SU-DHL-6 (cell line): ENCODE data around the gene ZNF281.

Experiments
- H2AFZ ChIP-seq: fragments of 200-600 bp; sonication (generic); 2 replicates; pipeline ENCODE4 v1.6.1; 2014; ENCODE audit warnings: low read depth, mild to moderate bottlenecking, moderate library complexity, mixed read lengths, antibody characterized with exemption, low read length; ENCODE audit not compliant: severe bottlenecking
- H3F3A ChIP-seq: fragments of 200-600 bp; shearing (Covaris generic); 2 replicates; pipeline ENCODE4 v1.6.0; 2016; ENCODE audit warnings: antibody characterized with exemption, mild to moderate bottlenecking; ENCODE audit not compliant: insufficient read depth
- H3K27ac ChIP-seq: fragments of 200-600 bp; sonication (generic); 2 replicates; pipeline ENCODE4 v1.5.1; 2016; ENCODE audit warnings: low read depth, mild to moderate bottlenecking, low read length, moderate library complexity, mixed read lengths
- H3K27me3 ChIP-seq: fragments of 200-600 bp; sonication (generic), shearing (Covaris generic); 2 replicates; pipeline ENCODE4 v1.6.0; 2014; ENCODE audit warnings: mild to moderate bottlenecking, low read length
- H3K36me3 ChIP-seq: fragments of 200-600 bp; sonication (generic); 2 replicates; pipeline ENCODE4 v1.6.1; 2014; ENCODE audit warnings: mild to moderate bottlenecking, low read length, mixed read lengths
- H3K4me2 ChIP-seq: fragments of 300-600, 200-600 bp; shearing (Covaris generic), sonication (generic); 2 replicates; pipeline ENCODE4 v1.6.0; 2014; ENCODE audit warnings: low read length, low read depth, mild to moderate bottlenecking; ENCODE audit not compliant: poor library complexity, severe bottlenecking
- H3K4me3 ChIP-seq: fragments of 200-600 bp; sonication (generic); 2 replicates; pipeline ENCODE4 v1.5.1; 2014; ENCODE audit warnings: antibody characterized with exemption, low read length, mild to moderate bottlenecking, mixed read lengths; ENCODE audit not compliant: insufficient read depth, poor library complexity, severe bottlenecking
- H3K79me2 ChIP-seq: fragments of 200-600 bp; sonication (generic); 2 replicates; pipeline ENCODE4 v1.6.1; 2014; ENCODE audit warnings: mild to moderate bottlenecking, low read length, moderate library complexity; ENCODE audit not compliant: insufficient read depth
- H3K9ac ChIP-seq: fragments of 200-600 bp; sonication (generic); 2 replicates; pipeline ENCODE4 v1.7.0; 2014; ENCODE audit warnings: mild to moderate bottlenecking, low read length
- H3K9me2 ChIP-seq: fragments of 200-600 bp; sonication (generic); replicated peaks from 2 replicates; pipeline ENCODE4 v1.6.1; 2014; ENCODE audit warnings: low read length; ENCODE audit not compliant: insufficient read depth
- H3K9me3 ChIP-seq: fragments of 200-600 bp; sonication (generic); 2 replicates; pipeline ENCODE4 v1.6.1; 2014; ENCODE audit warnings: low read length, mixed read lengths; ENCODE audit not compliant: insufficient read depth
- H4K20me1 ChIP-seq: fragments of 200-600 bp; sonication (generic); 2 replicates; pipeline ENCODE4 v1.6.1; 2014; ENCODE audit warnings: low read depth, mild to moderate bottlenecking, antibody characterized with exemption, low read length, moderate library complexity, mixed read lengths
- EZH2phosphoT487 ChIP-seq: fragments of 200-600 bp; sonication (generic), shearing (Covaris generic); conservative IDR thresholded peaks from 2 replicates; pipeline ENCODE4 v1.6.1; 2018; ENCODE audit warnings: mild to moderate bottlenecking, antibody characterized with exemption, low read length, moderate library complexity, mixed read lengths
- TF ChIP-seq, protein P1 (sequence below): fragments of 200-600 bp; sonication (generic); IDR thresholded peaks from one replicate; pipeline ENCODE4 v1.5.1; 2017; ENCODE audit warnings: antibody characterized with exemption, mild to moderate bottlenecking, low read length, moderate library complexity; ENCODE audit not compliant: insufficient read depth, poor library complexity, severe bottlenecking

The ZNF281 gene

GRCh38 chr1:200448034-200448762 lies 38.4 kb upstream of the ZNF281 start:
- TF ChIP-seq, protein P1, sequence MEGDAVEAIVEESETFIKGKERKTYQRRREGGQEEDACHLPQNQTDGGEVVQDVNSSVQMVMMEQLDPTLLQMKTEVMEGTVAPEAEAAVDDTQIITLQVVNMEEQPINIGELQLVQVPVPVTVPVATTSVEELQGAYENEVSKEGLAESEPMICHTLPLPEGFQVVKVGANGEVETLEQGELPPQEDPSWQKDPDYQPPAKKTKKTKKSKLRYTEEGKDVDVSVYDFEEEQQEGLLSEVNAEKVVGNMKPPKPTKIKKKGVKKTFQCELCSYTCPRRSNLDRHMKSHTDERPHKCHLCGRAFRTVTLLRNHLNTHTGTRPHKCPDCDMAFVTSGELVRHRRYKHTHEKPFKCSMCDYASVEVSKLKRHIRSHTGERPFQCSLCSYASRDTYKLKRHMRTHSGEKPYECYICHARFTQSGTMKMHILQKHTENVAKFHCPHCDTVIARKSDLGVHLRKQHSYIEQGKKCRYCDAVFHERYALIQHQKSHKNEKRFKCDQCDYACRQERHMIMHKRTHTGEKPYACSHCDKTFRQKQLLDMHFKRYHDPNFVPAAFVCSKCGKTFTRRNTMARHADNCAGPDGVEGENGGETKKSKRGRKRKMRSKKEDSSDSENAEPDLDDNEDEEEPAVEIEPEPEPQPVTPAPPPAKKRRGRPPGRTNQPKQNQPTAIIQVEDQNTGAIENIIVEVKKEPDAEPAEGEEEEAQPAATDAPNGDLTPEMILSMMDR = no peak
- no peak for TF ChIP-seq EZH2phosphoT487
- H3F3A ChIP-seq = no peaks in the 10 kb centered on the region
- H3K27ac ChIP-seq = no peak overlapping the region
- H3K27me3 ChIP-seq = no peaks in the 10 kb centered on the region
- no peaks in the 10 kb centered on the region for H4K20me1 ChIP-seq
- no peaks in the 10 kb centered on the region for H3K9me3 ChIP-seq
- H3K9ac ChIP-seq = no peak overlapping the region
- H3K9me2 ChIP-seq = no peaks in the 10 kb centered on the region
- no peak overlapping the region for H3K4me3 ChIP-seq
- no peaks in the 10 kb centered on the region for H3K79me2 ChIP-seq
- no peaks in the 10 kb centered on the region for H3K36me3 ChIP-seq
- H2AFZ ChIP-seq = no peak overlapping the region
- no peak overlapping the region for H3K4me2 ChIP-seq

DNA sequence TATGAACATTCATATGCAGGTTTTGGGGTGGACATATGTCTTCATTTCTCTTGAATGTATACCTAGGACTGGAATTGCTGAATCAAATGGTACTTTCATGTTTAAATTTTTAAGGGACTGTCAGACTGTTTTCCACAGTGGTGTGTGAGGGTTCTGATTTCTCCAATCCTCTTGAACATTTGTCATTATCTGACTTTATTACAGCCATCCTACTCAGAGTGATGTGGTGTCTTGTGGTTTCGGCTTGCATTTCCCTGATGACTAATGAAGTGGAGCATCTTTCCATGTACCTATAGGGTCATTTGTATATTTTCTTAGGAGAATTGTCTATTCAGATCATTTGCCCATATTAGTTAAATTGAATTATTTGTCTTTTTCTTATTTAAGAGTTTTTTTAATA lies 35.4 kb upstream of the ZNF281 start:
- H3K4me3 ChIP-seq = no peak overlapping the region
- H2AFZ ChIP-seq = no peak overlapping the region
- no peaks in the 10 kb centered on the region for H3K36me3 ChIP-seq
- H3K9me2 ChIP-seq = no peaks in the 10 kb centered on the region
- no peak overlapping the region for H3K27ac ChIP-seq
- no peaks in the 10 kb centered on the region for H3K79me2 ChIP-seq
- H3K9ac ChIP-seq = no peak overlapping the region
- TF ChIP-seq EZH2phosphoT487 = no peak
- TF ChIP-seq, protein P1 = no peak
- no peak overlapping the region for H3K4me2 ChIP-seq
- no peaks in the 10 kb centered on the region for H3K27me3 ChIP-seq
- H3K9me3 ChIP-seq = no peaks in the 10 kb centered on the region
- no peaks in the 10 kb centered on the region for H3F3A ChIP-seq
- H4K20me1 ChIP-seq = no peaks in the 10 kb centered on the region

- Histone ChIP-seq H3K27ac (no peak overlapping the region), H3F3A (no peaks in the 10 kb centered on the region), H3K36me3 (no peaks in the 10 kb centered on the region), H3K9me3 (no peaks in the 10 kb centered on the region), H3K79me2 (no peaks in the 10 kb centered on the region), H3K4me3 (no peak overlapping the region), H3K4me2 (no peak overlapping the region), H2AFZ (no peak overlapping the region), H3K27me3 (no peaks in the 10 kb centered on the region), H3K9ac (no peak overlapping the region), H4K20me1 (no peaks in the 10 kb centered on the region), H3K9me2 (no peaks in the 10 kb centered on the region)
- no peak for TF ChIP-seq EZH2phosphoT487
- TF ChIP-seq, protein P1 = no peak
These were observed 34.6 kb upstream of the ZNF281 start for GRCh38 chr1:200444478-200444877.
